ENCODE data around the gene LRRC28.

LRRC28 gene

GRCh38 chr15:99341786-99342185, 90.5 kb downstream of the LRRC28 start:
- no peak for DNase-seq (ENCODE audit: low read depth in 2 of 3, low spot score in 2 of 3)

GRCh38 chr15:99343208-99343607, 91.9 kb downstream of the LRRC28 start:
- DNase-seq (ENCODE audit: low read depth in 2 of 3, low spot score in 2 of 3): no peak

- no peak for DNase-seq (ENCODE audit: low read depth in 2 of 3, low spot score in 2 of 3)
Observed at GRCh38 chr15:99343881-99344551, 92.7 kb downstream of the LRRC28 start.

GRCh38 chr15:99344639-99345038, 93.4 kb downstream of the LRRC28 start:
- DNase-seq (ENCODE audit: low read depth in 2 of 3, low spot score in 2 of 3): no peak

- no peak for DNase-seq (ENCODE audit: low read depth in 2 of 3, low spot score in 2 of 3)
Observed at GRCh38 chr15:99345242-99345641, 94.0 kb downstream of the LRRC28 start.

GRCh38 chr15:99345832-99346462, 94.7 kb downstream of the LRRC28 start:
- DNase-seq (ENCODE audit: low read depth in 2 of 3, low spot score in 2 of 3): no peak

GRCh38 chr15:99347574-99347973, 96.3 kb downstream of the LRRC28 start:
- no peak for DNase-seq (ENCODE audit: low read depth in 2 of 3, low spot score in 2 of 3)

- no peak for DNase-seq (ENCODE audit: low read depth in 2 of 3, low spot score in 2 of 3)
Observed at GRCh38 chr15:99348412-99348811, 97.1 kb downstream of the LRRC28 start.

- DNase-seq (ENCODE audit: low read depth in 2 of 3, low spot score in 2 of 3): no peak
Observed at GRCh38 chr15:99350408-99350807, 99.1 kb downstream of the LRRC28 start.

- no peak for DNase-seq (ENCODE audit: low read depth in 2 of 3, low spot score in 2 of 3)
Observed at GRCh38 chr15:99359769-99360168, 108.5 kb downstream of the LRRC28 start.

- DNase-seq (ENCODE audit: low read depth in 2 of 3, low spot score in 2 of 3): no peak
Observed at GRCh38 chr15:99361545-99362185, 110.4 kb downstream of the LRRC28 start.

- no peak for DNase-seq (ENCODE audit: low read depth in 2 of 3, low spot score in 2 of 3)
Observed at GRCh38 chr15:99365242-99365641, 114.0 kb downstream of the LRRC28 start.

- DNase-seq (ENCODE audit: low read depth in 2 of 3, low spot score in 2 of 3): no peak
Observed at GRCh38 chr15:99366013-99366412, 114.7 kb downstream of the LRRC28 start.

GRCh38 chr15:99368743-99369142, 117.5 kb downstream of the LRRC28 start:
- DNase-seq (ENCODE audit: low read depth in 2 of 3, low spot score in 2 of 3): no peak

GRCh38 chr15:99369196-99369595, 117.9 kb downstream of the LRRC28 start:
- no peak for DNase-seq (ENCODE audit: low read depth in 2 of 3, low spot score in 2 of 3)

- DNase-seq (ENCODE audit: low read depth in 2 of 3, low spot score in 2 of 3): no peak
Observed at GRCh38 chr15:99371180-99372103, 120.2 kb downstream of the LRRC28 start.

GRCh38 chr15:99385005-99385669, 133.9 kb downstream of the LRRC28 start:
- no peak for DNase-seq (ENCODE audit: low read depth in 2 of 3, low spot score in 2 of 3)

- DNase-seq (ENCODE audit: low read depth in 2 of 3, low spot score in 2 of 3): no peak
Observed at GRCh38 chr15:99385865-99386264, 134.6 kb downstream of the LRRC28 start.

GRCh38 chr15:99386391-99386790, 135.1 kb downstream of the LRRC28 start:
- no peak for DNase-seq (ENCODE audit: low read depth in 2 of 3, low spot score in 2 of 3)

- DNase-seq (ENCODE audit: low read depth in 2 of 3, low spot score in 2 of 3): no peak
Observed at GRCh38 chr15:99387421-99388168, 136.3 kb downstream of the LRRC28 start.
